Smooth muscle cell (in vitro differentiated cells): Measurements from ENCODE around the gene ELMO1. TPM values are rescaled to one million over a fixed set of nuclear protein-coding genes. Genes with fewer than 3 reads are reported as not detected.

Source experiments
- DNase-seq: peaks from one replicate; lab custom pipeline; 2025; ENCODE audit not compliant: unreplicated experiment; lab: John Stamatoyannopoulos, UW
- H2AFZ ChIP-seq: fragments of 200-600 bp; sonication (generic); 2 replicates; pipeline ENCODE4 v1.6.0; 2016; ENCODE audit warnings: antibody characterized with exemption, low read depth, mild to moderate bottlenecking
- H3F3A ChIP-seq: fragments of 200-600 bp; sonication (generic); 2 replicates; pipeline ENCODE4 v1.6.0; 2017; ENCODE audit warnings: antibody characterized with exemption, low read depth
- H3K27ac ChIP-seq: fragments of 200-600 bp; sonication (generic); 2 replicates; pipeline ENCODE4 v1.5.1; 2016; ENCODE audit warnings: low read depth, mild to moderate bottlenecking
- H3K27me3 ChIP-seq: fragments of 200-600 bp; sonication (generic); 2 replicates; pipeline ENCODE4 v1.6.1; 2016; ENCODE audit warnings: low read depth, mild to moderate bottlenecking
- H3K36me3 ChIP-seq: fragments of 200-600 bp; sonication (generic); 2 replicates; pipeline ENCODE4 v1.5.1; 2016; ENCODE audit warnings: low read depth
- H3K4me1 ChIP-seq: fragments of 200-600 bp; sonication (generic); 2 replicates; pipeline ENCODE4 v1.5.1; 2016; ENCODE audit warnings: low read depth
- H3K4me2 ChIP-seq: fragments of 200-600 bp; sonication (generic); 2 replicates; pipeline ENCODE4 v1.6.0; 2016; ENCODE audit warnings: mild to moderate bottlenecking
- H3K4me3 ChIP-seq: fragments of 200-600 bp; sonication (generic); 2 replicates; pipeline ENCODE4 v1.5.1; 2016; ENCODE audit warnings: mild to moderate bottlenecking
- H3K79me2 ChIP-seq: fragments of 200-600 bp; sonication (generic); 2 replicates; pipeline ENCODE4 v1.6.0; 2016; ENCODE audit warnings: low read depth, mild to moderate bottlenecking
- H3K9ac ChIP-seq: fragments of 200-600 bp; sonication (generic); 2 replicates; pipeline ENCODE4 v1.6.0; 2016; ENCODE audit warnings: low read depth
- H3K9me3 ChIP-seq: fragments of 200-600 bp; sonication (generic); replicated peaks from 2 replicates; pipeline ENCODE4 v1.5.1; 2016; ENCODE audit warnings: low read depth
- H4K20me1 ChIP-seq: fragments of 200-600 bp; sonication (generic); 2 replicates; pipeline ENCODE4 v1.6.0; 2016; ENCODE audit warnings: low read depth
- WGBS: methylation state at CpG from one replicate; pipeline ENCODE4 v1.1.7; 2016; ENCODE audit warnings: low lambda C conversion rate; 5-methylcytosine and 5-hydroxymethylcytosine counted together
- polyA plus RNA-seq: library from polyadenylated mRNA; unstranded; fragments of >200 nt; fragmentation: Nextera tagmentation; extraction: Ambion mirVana; gene quantifications from 2 replicates; pipeline ENCODE4 v1.2.1, GENCODE V29; 2016
- total RNA-seq: library from RNA; depleted of rRNA; stranded (reverse); fragments of >200 nt; gene quantifications from 2 replicates; pipeline ENCODE4 v1.2.3, GENCODE V29; 2014
- TF ChIP-seq, protein P1 (sequence below): fragments of 200-600 bp; sonication (generic); IDR thresholded peaks from 2 replicates; pipeline ENCODE4 v1.5.1; 2017; ENCODE audit warnings: borderline replicate concordance, mild to moderate bottlenecking, antibody characterized with exemption; ENCODE audit not compliant: insufficient read depth, poor library complexity, severe bottlenecking

ELMO1 gene
- total and polyA plus RNA-seq, 2 experiments from 2014 or later = 8.2 to 36.0 TPM

DNA sequence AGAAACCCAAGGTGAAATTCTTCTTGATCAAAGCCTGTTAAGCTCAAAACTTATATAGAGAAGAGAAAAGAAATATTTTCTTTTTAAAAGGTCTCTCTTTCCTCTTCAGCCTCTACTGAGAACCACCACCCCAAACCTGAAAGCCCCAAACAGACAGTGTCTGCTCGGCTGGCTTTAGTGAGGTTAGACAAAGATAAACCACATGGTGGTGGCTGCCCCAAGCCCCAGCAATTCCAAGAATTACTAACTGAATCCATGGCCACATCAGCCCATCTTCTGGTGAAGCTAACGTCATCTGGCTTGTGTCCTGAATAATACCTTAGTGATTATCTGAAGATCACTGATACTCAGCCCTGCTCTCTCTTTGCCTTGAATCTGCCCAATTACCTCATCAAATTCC, 275.0 kb downstream of the ELMO1 start:
- Histone ChIP-seq H3K4me1 (no peaks in the 10 kb centered on the region), H4K20me1 (no peaks in the 10 kb centered on the region), H3K9me3 (no peaks in the 10 kb centered on the region), H3K4me2 (no peak overlapping the region), H3K27me3 (no peaks in the 10 kb centered on the region), H3F3A (no peaks in the 10 kb centered on the region), H3K27ac (no peak overlapping the region), H2AFZ (no peak overlapping the region), H3K4me3 (no peak overlapping the region), H3K9ac (no peak overlapping the region), H3K79me2 (no peaks in the 10 kb centered on the region), H3K36me3 (no peaks in the 10 kb centered on the region)
- DNase-seq = no peak
- TF ChIP-seq, protein P1, sequence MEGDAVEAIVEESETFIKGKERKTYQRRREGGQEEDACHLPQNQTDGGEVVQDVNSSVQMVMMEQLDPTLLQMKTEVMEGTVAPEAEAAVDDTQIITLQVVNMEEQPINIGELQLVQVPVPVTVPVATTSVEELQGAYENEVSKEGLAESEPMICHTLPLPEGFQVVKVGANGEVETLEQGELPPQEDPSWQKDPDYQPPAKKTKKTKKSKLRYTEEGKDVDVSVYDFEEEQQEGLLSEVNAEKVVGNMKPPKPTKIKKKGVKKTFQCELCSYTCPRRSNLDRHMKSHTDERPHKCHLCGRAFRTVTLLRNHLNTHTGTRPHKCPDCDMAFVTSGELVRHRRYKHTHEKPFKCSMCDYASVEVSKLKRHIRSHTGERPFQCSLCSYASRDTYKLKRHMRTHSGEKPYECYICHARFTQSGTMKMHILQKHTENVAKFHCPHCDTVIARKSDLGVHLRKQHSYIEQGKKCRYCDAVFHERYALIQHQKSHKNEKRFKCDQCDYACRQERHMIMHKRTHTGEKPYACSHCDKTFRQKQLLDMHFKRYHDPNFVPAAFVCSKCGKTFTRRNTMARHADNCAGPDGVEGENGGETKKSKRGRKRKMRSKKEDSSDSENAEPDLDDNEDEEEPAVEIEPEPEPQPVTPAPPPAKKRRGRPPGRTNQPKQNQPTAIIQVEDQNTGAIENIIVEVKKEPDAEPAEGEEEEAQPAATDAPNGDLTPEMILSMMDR = no peak
- 76% methylated on average over 2 of the region's 2 CpGs for WGBS

DNA sequence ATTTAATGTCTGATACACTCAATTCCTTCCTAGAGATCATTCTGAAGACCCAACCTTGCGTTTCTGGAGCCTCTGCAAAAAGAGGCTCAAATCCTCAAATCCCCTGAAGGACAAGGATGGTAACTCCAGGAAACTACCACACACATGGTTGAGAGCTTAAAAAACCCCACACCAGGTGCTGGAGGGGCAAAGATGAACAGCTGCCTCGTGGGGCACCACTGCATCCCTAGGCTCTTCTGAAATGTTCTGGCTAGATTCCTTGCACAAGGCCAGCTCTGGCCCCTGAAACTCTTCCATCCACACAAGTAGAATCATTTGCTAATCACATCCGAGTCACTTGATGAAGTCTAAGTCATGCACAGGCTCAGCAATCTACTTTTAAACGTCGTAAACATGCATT, 286.6 kb downstream of the ELMO1 start:
- Histone ChIP-seq H3K4me1 (no peaks in the 10 kb centered on the region), H3K9me3 (no peaks in the 10 kb centered on the region), H3K36me3 (no peaks in the 10 kb centered on the region), H4K20me1 (no peaks in the 10 kb centered on the region), H3K4me2 (no peak overlapping the region), H3K79me2 (no peaks in the 10 kb centered on the region), H3K9ac (no peak overlapping the region), H3K27ac (no peak overlapping the region), H3K27me3 (no peaks in the 10 kb centered on the region), H2AFZ (no peak overlapping the region), H3F3A (no peaks in the 10 kb centered on the region), H3K4me3 (no peak overlapping the region)
- TF ChIP-seq, protein P1 = no peak
- whole genome bisulfite sequencing = 74% methylated on average over 5 of the region's 5 CpGs
- DNase-seq = no peak

DNA sequence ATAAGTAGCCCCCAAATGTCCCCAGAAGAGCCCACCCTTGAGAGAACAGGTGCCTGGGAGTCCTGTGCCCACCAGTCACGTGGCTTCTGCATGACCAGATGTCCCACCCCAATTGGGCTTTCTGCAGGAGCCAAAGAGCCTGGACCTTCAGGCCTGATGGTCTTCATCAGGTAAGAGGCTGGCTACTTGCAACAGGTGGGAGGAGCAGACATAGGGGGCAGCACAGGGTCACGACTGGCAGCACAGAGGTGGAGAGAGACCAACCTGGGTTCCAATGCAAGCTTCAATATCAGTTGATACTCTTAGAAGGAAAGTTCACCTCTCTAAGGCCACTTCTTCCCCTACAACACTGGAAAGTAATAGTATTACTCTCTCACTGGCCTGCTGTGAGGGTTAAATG, 288.0 kb downstream of the ELMO1 start:
- DNase-seq = no peak
- Histone ChIP-seq H3K9me3 (no peaks in the 10 kb centered on the region), H3K4me2 (no peak overlapping the region), H2AFZ (no peak overlapping the region), H3K27ac (no peak overlapping the region), H3K36me3 (no peaks in the 10 kb centered on the region), H3K27me3 (no peaks in the 10 kb centered on the region), H3K4me1 (no peaks in the 10 kb centered on the region), H4K20me1 (no peaks in the 10 kb centered on the region), H3K9ac (no peak overlapping the region), H3K79me2 (no peaks in the 10 kb centered on the region), H3F3A (no peaks in the 10 kb centered on the region), H3K4me3 (no peak overlapping the region)
- WGBS = 92% methylated on average over 2 of the region's 2 CpGs
- TF ChIP-seq, protein P1 = no peak

DNA sequence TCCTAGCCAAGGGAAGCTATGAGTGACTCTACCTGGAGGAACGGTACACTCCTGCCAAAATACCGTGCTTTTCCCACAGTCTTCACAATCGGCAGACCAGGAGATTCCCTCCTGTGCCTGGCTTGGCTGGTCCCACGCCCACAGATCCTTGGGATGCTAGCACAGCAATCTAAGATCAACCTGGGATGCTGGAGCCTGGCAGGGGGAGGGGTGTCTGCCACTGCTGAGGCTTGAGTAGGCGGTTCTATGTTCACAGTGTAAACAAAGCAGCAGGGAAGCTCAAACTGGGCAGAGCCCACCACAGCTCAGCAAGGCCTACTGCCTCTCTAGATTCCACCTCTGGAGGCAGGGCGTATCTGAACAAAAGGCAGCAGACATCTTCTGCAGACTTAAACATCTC, 295.3 kb downstream of the ELMO1 start:
- Histone ChIP-seq H3K27ac (no peak overlapping the region), H3K27me3 (no peaks in the 10 kb centered on the region), H3K79me2 (no peaks in the 10 kb centered on the region), H3K4me1 (no peaks in the 10 kb centered on the region), H3K4me2 (no peak overlapping the region), H3K4me3 (no peak overlapping the region), H3K9ac (no peak overlapping the region), H3F3A (no peaks in the 10 kb centered on the region), H2AFZ (no peak overlapping the region), H4K20me1 (no peaks in the 10 kb centered on the region), H3K36me3 (no peaks in the 10 kb centered on the region), H3K9me3 (no peaks in the 10 kb centered on the region)
- no peak for DNase-seq
- TF ChIP-seq, protein P1 = no peak
- WGBS = 91% methylated on average over 6 of the region's 6 CpGs
